HG03280 (cell line): ENCODE measurements around the gene INPP4A.

Experiments used
- ATAC-seq: cut with Tn5 transposase; IDR thresholded peaks from one replicate; pipeline ENCODE4 v1.9.1; 2021; ENCODE audit warnings: mild to moderate bottlenecking, moderate library complexity; ENCODE audit not compliant: unreplicated experiment

The INPP4A gene

DNA sequence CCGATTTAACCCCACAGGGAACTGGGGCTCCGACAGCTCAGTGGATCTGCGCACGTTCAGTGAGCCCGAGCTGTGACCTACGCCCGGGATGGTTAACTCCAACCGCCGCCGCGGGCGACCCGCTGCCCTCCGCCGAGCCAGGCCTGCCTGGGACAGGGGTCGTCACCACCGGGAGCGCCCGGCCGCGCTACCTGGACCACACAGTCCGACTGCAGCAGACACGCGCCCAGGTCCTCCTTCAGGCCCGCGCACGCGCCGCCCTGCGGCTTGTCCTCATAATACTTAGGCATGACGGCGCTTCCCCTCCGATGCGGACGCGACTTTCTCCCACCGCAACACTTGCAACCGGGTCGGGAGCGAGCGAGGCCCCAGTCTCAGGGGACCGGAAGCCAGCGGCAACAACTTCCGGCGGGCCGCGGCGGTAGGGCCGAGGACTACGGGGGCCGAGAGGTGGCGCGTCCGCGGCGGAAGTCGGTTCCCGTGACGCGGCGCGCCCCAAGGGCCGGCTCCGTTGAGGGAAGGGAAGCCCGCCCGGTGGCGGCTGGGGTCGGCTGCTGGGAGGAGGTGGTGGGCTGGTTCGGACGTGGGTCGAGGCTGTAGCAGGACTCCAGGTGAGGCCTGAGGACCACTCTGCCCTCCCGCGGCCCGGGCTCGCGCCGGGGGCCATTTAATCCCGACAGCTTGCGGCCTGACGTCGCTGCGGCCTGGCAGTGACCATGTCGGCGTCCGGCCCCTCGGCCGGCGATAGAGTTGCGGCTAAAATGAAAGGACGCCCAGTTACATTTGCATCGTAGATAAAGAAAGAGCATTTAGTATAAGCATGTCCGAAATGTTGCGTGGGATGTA, 163.7 kb downstream of the INPP4A start, which contains the start of the genes COA5 and UNC50:
COA5 (minus strand) TSS at position 397 of the 846 bp plus-strand sequence; CDS start at position 290, 107 bp downstream.
UNC50 (plus strand) TSS at position 474 of the 846 bp plus-strand sequence. CDS start 1,171 bp downstream, outside the sequence.
- ATAC-seq = peak; percentile 93

DNA sequence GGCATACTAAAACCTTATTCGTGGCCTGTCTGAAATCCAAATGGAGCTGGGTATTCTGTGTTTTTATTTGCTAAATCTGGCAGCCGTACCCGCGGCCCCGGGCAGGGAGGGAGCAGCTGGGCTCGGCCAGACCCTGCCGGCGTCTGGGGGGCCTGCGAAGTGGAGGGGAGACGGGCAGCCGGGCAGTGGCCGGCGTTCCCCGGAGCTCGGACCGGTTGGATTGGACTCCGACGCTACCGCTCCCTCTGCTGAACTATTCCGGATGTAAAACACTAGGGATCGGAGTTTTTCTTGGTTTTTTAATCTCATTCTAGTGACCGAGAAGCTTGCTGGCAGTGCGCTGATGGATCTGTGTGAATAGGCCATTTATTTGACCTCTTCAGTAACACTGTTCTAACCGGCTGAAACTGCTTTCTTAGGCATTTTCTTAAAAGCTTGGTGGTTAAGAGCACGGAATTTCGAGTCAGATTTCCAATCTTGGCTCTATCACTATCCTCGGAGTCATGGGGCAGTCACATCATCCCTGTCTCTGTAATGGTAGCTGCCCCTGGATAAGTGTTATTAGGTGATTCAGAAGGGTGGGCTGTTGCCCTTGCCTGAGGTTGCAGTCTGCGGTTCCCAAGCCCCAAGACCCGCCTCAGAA, 164.4 kb downstream of the INPP4A start:
- peak; percentile 11 for ATAC-seq

DNA sequence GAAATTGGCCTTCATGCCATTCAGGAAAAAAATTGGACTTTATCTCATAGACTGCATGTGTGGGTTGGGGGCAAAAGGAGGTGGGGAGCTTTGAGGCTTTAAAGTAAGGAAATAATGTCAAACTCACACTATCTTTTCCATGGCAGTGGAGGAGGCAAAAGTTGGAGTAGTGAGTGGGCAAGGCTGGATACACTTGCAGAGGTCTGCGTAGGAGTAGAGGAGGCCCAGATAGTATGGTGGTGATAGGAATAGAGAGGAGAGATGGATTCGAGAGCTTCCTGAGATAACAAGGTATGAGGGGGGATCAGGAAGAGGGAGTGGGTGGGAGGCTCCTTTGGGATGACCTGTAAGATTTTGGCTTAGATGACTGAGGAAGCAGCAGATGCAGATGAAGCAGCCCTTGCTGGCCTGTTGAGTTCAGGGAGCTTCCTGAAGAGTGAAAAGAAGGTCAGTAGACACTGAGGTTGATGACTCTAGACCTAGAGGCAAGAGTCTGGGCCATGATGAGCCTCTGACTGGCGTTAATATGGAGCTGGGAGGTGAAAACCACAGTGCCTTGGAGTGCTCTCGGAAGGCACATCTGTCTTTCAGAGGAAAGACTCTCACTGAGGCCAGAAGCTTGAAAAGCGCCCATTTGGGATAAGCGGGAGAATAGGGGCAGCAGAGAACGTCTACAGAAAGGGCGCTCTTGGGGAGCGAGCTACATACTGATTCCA, 169.5 kb downstream of the INPP4A start:
- ATAC-seq = no peak

DNA sequence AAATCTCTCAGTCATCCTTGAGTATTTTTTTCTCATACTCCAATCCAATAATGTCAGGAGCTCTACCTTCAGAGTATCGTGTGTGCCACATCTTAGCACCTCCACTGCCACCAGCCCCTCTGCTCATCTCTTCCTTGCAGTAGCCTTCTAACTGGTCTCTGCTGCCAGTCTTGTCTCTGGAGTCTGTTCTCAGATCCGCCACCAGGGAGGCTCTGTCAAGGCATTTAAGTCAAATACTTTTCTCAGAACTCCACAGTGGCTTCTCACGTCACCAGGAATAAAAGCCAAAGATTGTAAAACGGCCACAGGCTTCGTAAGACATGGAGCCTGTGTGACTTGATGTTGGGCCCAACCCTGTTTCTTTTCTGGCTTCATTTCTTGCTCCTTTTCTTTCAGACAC, 170.8 kb downstream of the INPP4A start:
- no peak for ATAC-seq

DNA sequence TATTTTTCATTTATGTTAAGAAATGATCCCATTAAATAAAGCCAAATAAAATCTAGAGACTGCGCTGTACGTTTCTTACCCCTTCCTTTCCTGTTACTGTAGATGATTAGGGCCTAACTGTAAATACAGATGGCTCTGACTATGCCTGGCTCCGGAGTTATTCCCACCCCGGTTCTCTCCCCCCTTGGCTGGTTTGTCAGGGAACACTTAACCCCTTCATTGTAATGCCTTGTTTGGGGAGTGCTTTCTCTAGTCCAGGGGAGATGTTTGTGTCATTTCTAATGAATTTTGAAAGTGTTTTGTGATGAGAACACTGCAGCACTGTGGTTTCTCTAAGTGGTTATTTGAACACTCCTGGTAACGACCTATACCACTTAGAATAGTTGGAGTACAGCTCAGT, 172.5 kb downstream of the INPP4A start:
- no peak for ATAC-seq

DNA sequence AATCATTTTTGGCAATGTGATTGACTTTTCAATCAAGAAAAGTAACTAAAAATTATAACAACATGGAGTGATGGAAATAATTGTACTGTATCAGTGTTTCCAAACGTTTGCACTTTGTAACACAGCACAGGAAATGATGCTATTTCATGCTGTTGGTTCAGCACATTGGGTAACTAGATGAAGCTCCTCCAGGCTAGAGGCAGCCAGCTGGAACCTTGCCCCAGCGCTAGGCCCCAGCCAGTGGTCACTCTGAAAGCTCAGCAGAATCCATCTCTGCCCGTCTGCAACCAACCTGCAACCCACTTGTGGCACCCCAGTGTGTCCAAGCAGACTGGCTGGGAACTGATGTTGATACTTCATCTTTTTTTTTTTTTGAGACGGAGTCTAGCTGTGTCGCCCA, 179.0 kb downstream of the INPP4A start:
- ATAC-seq = no peak

DNA sequence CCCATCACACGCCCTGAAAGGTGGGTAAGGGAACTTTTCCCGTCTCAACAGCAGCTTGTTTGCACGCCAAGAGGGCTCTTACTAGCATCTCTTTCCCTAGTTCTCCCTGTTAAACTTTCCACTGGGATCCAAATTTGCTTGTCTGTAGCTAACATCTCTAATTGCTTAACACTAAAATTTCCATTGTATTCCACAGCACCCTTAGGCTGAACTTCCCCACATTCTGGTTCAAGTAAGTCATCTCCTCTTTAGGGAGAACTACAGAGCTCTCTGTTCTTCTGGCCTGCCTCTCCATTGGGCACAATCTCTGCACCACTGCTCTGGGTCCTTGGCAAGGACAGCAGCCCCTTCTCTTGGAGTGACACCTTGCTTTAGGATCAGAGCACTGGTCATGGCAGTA, 187.7 kb downstream of the INPP4A start:
- ATAC-seq = no peak

DNA sequence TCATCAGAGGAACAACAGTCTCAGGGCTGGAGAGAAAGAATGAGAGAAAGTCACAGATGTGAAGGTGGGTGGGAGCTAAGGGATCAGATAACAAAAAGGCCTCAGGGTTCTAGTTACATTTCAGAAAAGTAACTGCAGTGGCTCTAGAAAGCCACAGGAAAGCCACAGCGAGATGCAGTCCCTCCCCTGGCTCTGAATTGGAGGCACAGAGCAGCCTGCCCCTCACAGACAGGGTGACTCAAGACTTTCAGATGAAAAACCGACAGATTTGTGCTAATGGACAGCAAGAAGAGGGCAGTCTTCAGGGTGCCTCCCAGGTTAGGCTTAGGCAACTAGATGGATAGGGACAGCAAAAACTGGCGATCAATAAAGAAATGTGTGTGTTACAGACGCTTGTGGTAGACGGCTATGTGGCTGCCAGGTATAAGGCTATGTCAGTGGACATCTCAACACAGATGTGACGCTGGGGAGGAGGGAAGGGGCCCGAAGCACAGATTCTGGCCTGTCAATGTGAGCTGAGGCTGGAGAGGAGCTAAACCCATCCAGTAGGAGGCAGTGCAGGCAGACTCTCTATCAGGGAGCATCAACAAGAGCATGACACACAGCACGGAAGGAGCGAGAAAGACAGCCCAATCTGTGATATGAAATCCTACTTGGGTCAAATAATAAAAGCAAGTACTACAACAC, 189.9 kb downstream of the INPP4A start:
- no peak for ATAC-seq

DNA sequence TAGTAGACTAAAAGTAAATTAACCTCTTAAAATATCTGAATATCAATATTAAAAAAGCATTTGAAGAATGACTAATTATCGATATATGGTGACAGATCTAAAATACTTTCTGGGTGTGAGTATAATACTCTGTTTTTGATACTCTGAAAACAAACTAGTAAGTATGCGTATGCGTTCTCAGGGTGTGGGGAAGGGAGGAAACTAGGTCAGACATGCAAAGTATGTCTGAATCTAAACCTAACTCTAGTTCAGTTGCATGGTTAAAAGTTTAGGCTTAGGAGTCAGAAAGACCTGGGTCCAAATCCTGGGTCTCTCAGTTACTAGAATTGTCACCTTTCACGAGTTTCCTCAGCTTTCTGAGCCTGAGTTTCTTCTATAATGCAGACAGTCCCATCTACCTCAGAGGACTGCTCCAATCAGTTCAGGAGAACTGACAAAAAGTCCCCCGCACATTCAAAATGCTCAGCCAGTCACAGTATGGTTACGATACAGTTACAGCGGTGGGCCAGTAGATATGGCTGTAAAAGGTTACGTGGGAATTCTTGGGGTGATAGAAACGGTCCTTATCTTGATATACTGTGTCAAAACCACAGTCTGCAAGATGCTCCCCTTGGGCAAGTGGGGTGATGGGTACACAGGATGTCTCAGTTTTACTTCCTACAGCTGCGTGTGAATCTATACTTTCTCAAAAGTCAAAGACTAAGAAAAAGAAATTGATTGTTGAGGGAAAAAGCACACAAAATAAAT, 192.9 kb downstream of the INPP4A start:
- ATAC-seq = peak; percentile 74

DNA sequence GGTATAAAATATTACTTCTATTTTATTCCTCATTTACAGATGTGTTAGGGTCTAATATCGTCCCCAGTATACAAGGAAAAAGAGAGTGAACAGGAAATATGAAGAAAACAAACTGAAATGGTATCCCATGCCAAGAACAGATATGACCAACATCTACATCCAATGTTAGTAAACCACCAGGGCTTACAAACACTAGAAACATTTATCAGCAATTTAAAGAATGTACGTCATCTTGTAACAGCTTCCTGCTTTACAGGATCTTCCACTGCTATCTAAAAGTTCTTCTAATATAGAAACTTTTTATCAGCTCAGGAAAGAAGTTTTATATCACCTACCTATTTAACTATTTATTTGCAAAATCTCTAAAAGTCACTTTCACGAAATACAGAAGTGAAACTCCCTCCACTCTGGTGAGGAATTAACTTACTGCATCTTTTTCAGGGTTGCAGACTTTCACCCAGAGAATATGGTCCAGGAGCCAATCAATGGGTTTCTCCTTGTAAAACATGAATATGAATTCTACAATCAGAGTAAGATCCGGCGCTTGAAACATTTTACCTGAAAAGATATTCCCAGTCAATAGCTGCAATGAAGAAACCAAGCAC, 198.9 kb downstream of the INPP4A start:
- ATAC-seq = no peak
